Stimulated activated naive B cell treated with anti-CD40 and anti-IgM and Interleukin-4, amounts not matched to agents 10 μg/mL and 1 μg/mL and 100 μg/mL, for 72 hours (primary cell): ENCODE data around the gene RBM19.
A peak's percentile ranks its signal among the peaks of the same experiment; 100 is the strongest.

Experiments used
- ATAC-seq, 2 donors: fragments of 150-1000 bp; cut with Tn5 transposase; replicated peaks; 2 replicates each; pipeline ENCODE4 v1.10.0; 2021; ENCODE audit warnings: moderate library complexity in 1 of 2
- DNase-seq: peaks from one replicate; pipeline ENCODE4 v3.0.0; 2021
- H3K27ac Mint-ChIP-seq: one replicate; pipeline ENCODE4 v1.8.0; 2022; ENCODE audit warnings: mild to moderate bottlenecking, mixed read lengths
- H3K27me3 Mint-ChIP-seq, 2 donors: one replicate each; pipeline ENCODE4 v1.8.0; 2022; ENCODE audit warnings: mixed read lengths in 2 of 2
- H3K36me3 Mint-ChIP-seq, 2 donors: one replicate each; pipeline ENCODE4 v1.8.0; 2022; ENCODE audit warnings: mixed read lengths in 2 of 2, mild to moderate bottlenecking in 1 of 2
- H3K4me1 Mint-ChIP-seq, 2 donors: one replicate each; pipeline ENCODE4 v1.8.0; 2022; ENCODE audit warnings: mixed read lengths in 2 of 2, mild to moderate bottlenecking in 1 of 2
- H3K4me3 Mint-ChIP-seq, 2 donors: one replicate each; pipeline ENCODE4 v1.8.0; 2022; ENCODE audit warnings: mild to moderate bottlenecking in 2 of 2, mixed read lengths in 2 of 2, moderate library complexity in 1 of 2
- H3K9me3 Mint-ChIP-seq, 2 donors: one replicate each; pipeline ENCODE4 v1.8.0; 2022; ENCODE audit warnings: mixed read lengths in 2 of 2, mild to moderate bottlenecking in 1 of 2

RBM19 gene

DNA sequence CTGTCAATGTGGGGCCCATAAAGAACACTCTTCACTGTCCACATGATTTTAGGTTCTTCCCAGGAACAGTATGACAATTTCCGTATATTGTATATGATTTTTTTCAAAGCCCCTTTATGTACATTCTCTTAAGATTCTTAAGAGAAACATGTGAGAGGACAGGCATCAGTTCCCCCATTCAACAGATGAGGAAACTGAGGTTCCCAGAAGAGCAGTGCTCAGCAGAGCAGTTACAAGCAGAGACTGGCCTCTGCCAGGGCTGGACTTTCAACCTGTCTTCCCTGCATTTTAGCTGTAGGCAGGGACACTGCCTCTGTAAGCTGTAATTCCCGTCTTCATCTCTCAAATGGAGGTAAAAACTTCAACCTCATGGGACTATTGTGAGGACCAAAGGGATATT is 77.7 kb downstream of the RBM19 start:
- Mint-ChIP-seq H3K27me3 (no peaks in the 10 kb centered on the region), H3K27ac (no peak overlapping the region), H3K4me3 (no peak overlapping the region), H3K9me3 (no peaks in the 10 kb centered on the region), H3K4me1 (no peaks in the 10 kb centered on the region), H3K36me3 (peaks cover 40 to 64% of the 10 kb centered on the region in 2 donors)
- no peak for ATAC-seq
- DNase-seq: no peak

DNA sequence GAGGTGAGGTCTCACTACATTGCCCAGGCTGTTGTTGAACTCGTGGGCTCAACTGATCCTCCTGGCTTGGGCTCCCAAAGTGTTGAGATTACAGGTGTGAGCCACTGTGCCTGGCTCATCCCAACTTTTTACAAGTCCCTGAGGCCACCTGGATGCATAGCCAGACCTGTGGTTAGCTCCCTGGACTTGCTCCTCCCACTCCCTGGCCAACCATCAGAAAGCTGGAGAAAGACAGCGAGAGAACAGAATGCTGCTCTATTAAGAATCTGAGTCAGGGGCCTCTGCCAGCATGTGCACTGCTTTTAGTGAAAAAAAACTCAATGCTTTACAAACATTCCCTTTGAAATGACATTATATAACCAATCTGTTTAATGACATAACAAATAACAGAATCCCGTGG is 78.2 kb downstream of the RBM19 start:
- Mint-ChIP-seq H3K27me3 (no peaks in the 10 kb centered on the region), H3K4me3 (no peak overlapping the region), H3K27ac (peak overlapping the region; percentile 31), H3K36me3 (peaks cover 36 to 65% of the 10 kb centered on the region in 2 donors), H3K9me3 (no peaks in the 10 kb centered on the region), H3K4me1 (peaks cover 0 to 2% of the 10 kb centered on the region in 2 donors)
- ATAC-seq (no peak), DNase-seq (no peak)

DNA sequence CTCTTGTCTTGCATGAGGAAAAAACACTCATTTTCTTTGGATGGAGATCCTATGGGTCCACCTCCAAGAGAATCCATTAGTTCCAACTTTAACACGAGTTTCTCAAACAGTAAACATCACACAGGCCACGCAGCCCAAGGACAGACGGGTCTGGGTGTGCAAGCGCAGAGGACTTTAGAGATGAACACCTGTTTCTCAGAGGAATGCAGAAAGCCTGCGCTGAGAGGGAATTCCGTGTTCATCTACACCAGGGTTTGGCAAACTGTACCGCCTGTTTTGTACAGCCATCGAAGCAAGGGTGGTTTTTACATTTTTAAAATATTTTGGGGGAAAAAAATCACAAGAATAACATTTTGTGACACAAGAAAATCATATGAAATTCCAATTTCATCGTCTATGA is 79.4 kb downstream of the RBM19 start:
- H3K4me1 Mint-ChIP-seq: peaks cover 0 to 6% of the 10 kb centered on the region in 2 donors

DNA sequence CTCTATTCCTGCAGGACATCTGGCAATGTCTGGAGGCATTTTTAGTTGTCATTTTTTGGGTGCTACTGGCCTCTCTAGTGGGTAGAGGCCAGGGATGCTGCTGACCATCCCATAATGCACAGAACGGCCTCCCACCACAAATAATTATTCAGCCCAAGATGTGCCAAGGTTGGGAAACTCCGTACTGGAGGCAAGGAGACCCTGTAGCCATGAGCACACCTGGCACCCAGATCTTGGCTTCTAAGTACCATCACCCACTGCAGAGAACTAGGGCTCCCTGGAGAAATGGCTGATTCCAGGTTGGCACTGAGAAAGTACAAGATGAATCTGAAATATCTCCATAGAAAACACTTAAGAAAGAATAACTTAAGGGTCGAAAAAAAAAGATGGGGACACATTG is 81.7 kb downstream of the RBM19 start:
- no peaks in the 10 kb centered on the region for H3K9me3 Mint-ChIP-seq
- DNase-seq (no peak), ATAC-seq (no peak)
- no peak overlapping the region for H3K27ac Mint-ChIP-seq
- H3K36me3 Mint-ChIP-seq: peaks cover 48 to 77% of the 10 kb centered on the region in 2 donors
- no peak overlapping the region for H3K4me3 Mint-ChIP-seq
- peaks cover 0 to 6% of the 10 kb centered on the region in 2 donors for H3K4me1 Mint-ChIP-seq
- no peaks in the 10 kb centered on the region for H3K27me3 Mint-ChIP-seq

More for the DNA sequence above, 79.4 kb downstream of the RBM19 start:
- no peak overlapping the region for H3K4me3 Mint-ChIP-seq
- no peaks in the 10 kb centered on the region for H3K9me3 Mint-ChIP-seq
- H3K36me3 Mint-ChIP-seq: peaks cover 37 to 66% of the 10 kb centered on the region in 2 donors
- ATAC-seq (no peak), DNase-seq (no peak)
- H3K27me3 Mint-ChIP-seq: no peaks in the 10 kb centered on the region
- H3K27ac Mint-ChIP-seq: no peak overlapping the region

DNA sequence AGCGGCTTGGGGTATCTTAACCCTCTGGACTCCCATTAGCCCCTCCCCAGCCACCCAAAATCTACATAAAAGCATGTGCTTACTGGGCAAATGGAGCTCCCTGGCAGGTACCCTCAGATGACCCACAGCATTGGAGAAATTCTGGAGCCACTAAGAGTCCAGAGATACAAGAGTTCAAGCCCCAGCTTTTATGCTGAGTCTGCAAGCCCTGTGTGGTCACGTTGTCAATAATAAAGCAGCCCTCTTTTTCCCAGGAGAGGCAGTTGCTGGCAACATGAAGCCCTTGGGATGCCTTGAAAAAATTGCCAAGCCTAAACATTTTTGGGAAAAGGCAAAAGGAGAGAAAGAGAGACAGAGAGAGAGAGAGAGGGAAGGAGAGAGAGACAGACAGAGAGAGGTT is 83.4 kb downstream of the RBM19 start:
- Mint-ChIP-seq H3K36me3 (peaks cover 54 to 77% of the 10 kb centered on the region in 2 donors), H3K4me1 (peaks cover 0 to 6% of the 10 kb centered on the region in 2 donors), H3K9me3 (no peaks in the 10 kb centered on the region), H3K27me3 (no peaks in the 10 kb centered on the region), H3K4me3 (no peak overlapping the region), H3K27ac (no peak overlapping the region)
- DNase-seq: no peak
- ATAC-seq: no peak

DNA sequence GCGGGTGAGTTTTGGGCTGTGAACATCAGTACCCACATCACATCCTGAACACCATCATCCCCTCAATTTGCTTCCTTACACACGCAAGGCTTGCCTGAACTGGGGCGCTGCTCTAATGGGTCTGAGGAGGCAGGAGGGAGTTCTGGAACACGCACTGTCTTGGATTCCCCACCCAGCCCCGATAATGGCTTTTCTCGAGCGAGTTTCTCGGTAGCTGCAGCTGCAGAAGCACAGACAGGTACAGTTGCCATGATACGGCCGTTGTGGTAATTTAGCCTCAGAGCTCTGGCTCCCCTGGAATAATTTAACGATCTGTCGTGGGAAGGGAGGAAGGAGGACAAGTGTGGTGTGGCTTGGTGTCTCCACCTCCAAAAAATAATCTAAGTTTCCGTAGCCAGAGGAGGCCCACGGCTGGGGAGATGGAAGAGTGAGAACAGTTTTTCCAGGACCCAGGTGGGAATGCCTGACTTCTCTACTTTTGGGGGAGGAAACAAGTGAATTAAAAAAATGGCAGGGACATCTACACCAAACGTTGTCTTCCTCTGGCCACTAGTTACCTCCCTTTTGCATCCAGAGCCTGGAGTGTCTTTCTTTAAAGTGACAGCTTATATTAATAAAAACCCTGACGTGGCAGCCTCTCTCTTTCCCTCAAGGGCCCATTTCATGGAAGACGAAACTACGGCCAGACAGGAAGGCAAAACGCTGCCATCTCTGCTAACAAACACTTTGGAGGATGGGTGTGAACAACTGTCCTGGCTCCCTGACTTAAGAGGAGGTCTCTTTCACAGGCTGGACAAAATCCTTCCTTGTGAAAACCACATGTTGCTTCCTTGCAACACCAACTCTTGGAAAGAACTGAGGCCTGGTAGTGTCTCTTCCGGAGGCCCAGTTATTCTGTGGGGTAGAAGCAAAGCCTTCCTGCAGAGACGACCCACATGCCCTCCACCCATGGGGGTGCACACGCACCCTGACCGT is 84.8 kb downstream of the RBM19 start:
- H3K4me1 Mint-ChIP-seq: peaks cover 0 to 6% of the 10 kb centered on the region in 2 donors
- no peak overlapping the region for H3K27ac Mint-ChIP-seq
- DNase-seq (no peak), ATAC-seq (no peak)
- no peak overlapping the region for H3K4me3 Mint-ChIP-seq
- no peaks in the 10 kb centered on the region for H3K27me3 Mint-ChIP-seq
- H3K9me3 Mint-ChIP-seq: no peaks in the 10 kb centered on the region
- H3K36me3 Mint-ChIP-seq: peaks cover 49 to 76% of the 10 kb centered on the region in 2 donors

DNA sequence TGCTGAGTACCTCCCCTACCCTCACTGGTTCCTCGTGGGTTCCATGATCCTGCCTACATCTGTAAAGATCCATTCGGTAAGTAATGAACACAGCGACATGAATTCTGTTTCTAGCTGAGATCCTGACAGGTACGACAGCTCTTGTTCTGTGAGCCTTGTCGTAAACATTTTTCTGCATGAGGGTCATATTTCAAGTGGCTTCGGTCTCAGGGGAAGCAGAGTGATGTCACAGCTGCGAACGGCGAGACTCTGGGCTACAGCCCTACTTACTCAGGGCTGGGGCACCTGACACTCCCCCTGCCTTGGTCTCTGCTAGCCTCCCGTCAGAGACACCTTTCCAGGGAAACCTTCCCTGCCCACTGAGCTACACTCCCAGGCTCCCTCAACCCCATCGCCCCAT is 85.8 kb downstream of the RBM19 start:
- Mint-ChIP-seq H3K4me1 (peaks cover 2 to 6% of the 10 kb centered on the region in 2 donors), H3K4me3 (no peak overlapping the region), H3K27ac (no peak overlapping the region), H3K36me3 (peaks cover 49 to 82% of the 10 kb centered on the region in 2 donors), H3K27me3 (no peaks in the 10 kb centered on the region), H3K9me3 (no peaks in the 10 kb centered on the region)
- ATAC-seq: no peak
- DNase-seq: no peak

DNA sequence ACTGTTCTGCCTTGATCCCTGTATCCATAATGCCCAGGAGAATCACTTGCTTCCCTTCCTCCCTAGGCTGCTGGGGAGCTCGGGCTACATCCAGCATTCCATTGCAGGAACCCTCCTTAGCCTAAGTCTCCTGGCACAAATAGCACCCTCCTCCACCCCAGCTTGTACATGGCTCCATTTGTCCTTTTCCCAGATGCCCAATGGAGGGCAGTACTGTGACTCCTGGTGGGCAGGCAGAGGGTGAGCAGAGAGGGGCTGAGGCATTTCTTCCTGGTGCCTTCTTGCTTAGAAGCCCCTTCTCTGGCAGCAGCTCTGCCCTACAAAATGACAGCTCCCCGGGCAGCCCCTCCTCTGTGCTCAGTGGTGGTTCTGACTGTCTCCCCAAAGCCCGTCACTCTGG is 86.5 kb downstream of the RBM19 start:
- ATAC-seq: no peak
- no peaks in the 10 kb centered on the region for H3K9me3 Mint-ChIP-seq
- DNase-seq: no peak
- peaks cover 2 to 10% of the 10 kb centered on the region in 2 donors for H3K4me1 Mint-ChIP-seq
- no peak overlapping the region for H3K4me3 Mint-ChIP-seq
- H3K36me3 Mint-ChIP-seq: peaks cover 50 to 82% of the 10 kb centered on the region in 2 donors
- H3K27ac Mint-ChIP-seq: peak overlapping the region; percentile 27
- H3K27me3 Mint-ChIP-seq: no peaks in the 10 kb centered on the region

DNA sequence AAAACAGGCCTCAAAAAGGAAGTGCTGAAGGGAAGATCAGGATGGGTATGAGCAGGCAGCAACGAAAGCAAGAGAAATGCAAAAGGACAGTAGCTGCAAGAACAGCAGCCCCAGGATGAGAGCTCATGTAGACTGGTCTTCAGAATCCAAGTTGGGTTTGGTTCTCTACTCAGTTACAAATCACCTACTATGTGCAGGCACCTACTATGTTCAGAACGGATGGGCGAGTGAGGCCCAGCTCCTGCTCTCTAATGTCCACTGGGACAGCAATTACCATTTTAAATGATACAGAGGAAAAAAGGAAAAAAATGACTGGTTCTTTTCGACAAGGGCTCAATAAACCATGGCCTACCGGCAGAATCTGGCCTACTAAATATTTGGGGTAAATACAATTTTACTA is 88.5 kb downstream of the RBM19 start:
- no peak for ATAC-seq

DNA sequence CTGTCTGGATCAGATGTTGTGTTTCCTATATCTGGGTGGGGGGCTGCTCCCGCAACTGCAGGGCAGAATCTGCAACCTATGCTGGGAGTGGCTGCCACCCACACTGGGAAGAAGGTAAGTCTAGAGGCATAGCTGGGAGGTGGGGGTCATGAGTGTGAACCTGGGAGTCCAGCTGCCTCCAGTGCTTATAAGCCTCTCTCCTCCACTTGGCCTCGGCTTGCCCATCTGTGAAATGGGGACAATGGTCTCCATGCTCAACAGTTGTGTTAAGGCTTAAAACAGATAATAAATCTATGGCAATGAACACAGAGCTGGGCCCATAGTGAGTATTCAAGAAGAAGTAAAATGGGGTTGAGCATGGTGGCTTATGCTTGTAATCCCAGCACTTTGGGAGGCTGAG is 90.0 kb downstream of the RBM19 start:
- Mint-ChIP-seq H3K4me1 (peaks cover 4 to 5% of the 10 kb centered on the region in 2 donors), H3K36me3 (peaks cover 48 to 63% of the 10 kb centered on the region in 2 donors), H3K27ac (no peak overlapping the region), H3K27me3 (no peaks in the 10 kb centered on the region), H3K9me3 (no peaks in the 10 kb centered on the region), H3K4me3 (no peak overlapping the region)
- no peak for ATAC-seq
- DNase-seq: no peak

More for the DNA sequence above, 88.5 kb downstream of the RBM19 start:
- Mint-ChIP-seq H3K4me3 (no peak overlapping the region), H3K27ac (no peak overlapping the region), H3K36me3 (peaks cover 52 to 75% of the 10 kb centered on the region in 2 donors), H3K4me1 (peaks cover 5% of the 10 kb centered on the region in 2 donors), H3K9me3 (no peaks in the 10 kb centered on the region), H3K27me3 (no peaks in the 10 kb centered on the region)
- no peak for DNase-seq

DNA sequence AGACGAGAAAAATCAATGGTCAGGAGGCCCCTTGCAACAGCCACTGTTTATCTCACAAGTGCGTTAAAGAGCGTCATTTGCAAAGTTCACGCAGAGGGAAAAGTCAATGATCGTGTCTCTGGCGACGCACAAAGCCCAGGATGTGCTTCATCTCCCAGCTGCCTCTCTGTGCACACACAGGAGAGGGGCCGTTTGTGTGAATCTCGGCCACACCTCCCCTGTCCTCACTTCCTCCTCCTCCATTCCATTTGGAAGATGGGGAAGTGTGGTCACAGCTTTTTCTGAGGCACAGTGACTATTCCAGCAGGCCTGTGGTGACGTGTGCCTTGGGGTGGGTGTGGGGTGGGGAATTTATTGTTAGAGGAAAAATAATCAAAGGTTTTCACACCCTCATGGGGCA is 90.4 kb downstream of the RBM19 start:
- H3K9me3 Mint-ChIP-seq: no peaks in the 10 kb centered on the region
- H3K27me3 Mint-ChIP-seq: no peaks in the 10 kb centered on the region
- peaks cover 4 to 5% of the 10 kb centered on the region in 2 donors for H3K4me1 Mint-ChIP-seq
- H3K4me3 Mint-ChIP-seq: no peak overlapping the region
- ATAC-seq: no peak
- H3K36me3 Mint-ChIP-seq: peaks cover 46 to 62% of the 10 kb centered on the region in 2 donors
- H3K27ac Mint-ChIP-seq: no peak overlapping the region
- no peak for DNase-seq

DNA sequence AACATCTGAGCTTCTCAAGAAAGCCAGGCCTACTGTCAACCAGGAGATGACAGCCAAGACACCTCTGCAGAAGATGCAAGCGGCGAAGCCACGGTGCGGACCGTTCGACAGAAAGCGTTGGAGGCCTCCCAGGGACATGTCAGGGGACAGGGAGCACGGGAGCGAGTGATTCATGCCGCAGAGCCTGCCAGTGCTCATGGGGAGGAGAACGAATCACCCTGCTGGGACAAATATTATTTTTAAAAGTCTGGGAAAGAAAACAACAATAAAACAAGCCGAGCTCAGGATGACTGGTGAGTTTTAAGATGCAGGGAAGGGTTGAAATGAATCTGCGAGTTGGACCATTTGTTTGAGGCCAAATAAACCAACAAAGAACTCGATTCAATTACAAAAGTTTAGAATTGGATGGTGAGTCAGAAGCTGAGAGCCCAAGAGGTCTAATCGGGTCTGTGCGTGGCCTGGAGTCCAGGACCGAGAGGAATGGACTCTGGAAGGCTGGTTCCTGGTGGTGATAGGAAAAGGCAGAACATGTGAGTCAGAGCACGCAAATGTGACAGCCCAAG is 91.0 kb downstream of the RBM19 start:
- ATAC-seq (no peak), DNase-seq (no peak)
- Mint-ChIP-seq H3K4me3 (no peak overlapping the region), H3K36me3 (peaks cover 42 to 62% of the 10 kb centered on the region in 2 donors), H3K27ac (no peak overlapping the region), H3K4me1 (peaks cover 4 to 5% of the 10 kb centered on the region in 2 donors), H3K9me3 (no peaks in the 10 kb centered on the region), H3K27me3 (no peaks in the 10 kb centered on the region)

DNA sequence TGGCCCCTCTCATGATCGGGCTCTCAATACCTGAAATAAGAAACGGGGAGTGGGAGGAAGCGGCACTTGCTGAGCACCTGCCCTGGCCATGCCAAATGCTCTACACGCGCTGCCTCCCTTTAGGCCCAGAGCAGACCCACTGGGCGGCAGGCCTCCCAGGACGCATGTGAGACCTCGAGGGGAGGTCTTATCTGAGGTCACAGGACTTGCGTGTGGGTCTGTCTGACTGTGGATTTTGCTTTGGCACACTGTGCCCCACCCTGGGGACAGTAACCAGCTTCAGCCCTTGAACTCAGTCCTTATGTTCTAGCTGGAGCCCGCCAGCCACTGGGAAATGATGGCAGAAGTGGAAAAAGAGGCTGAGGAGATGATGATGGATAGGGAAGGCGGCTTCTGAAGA is 91.8 kb downstream of the RBM19 start:
- DNase-seq: no peak
- no peaks in the 10 kb centered on the region for H3K9me3 Mint-ChIP-seq
- H3K36me3 Mint-ChIP-seq: peaks cover 36 to 61% of the 10 kb centered on the region in 2 donors
- no peaks in the 10 kb centered on the region for H3K27me3 Mint-ChIP-seq
- ATAC-seq: no peak
- peaks cover 4 to 5% of the 10 kb centered on the region in 2 donors for H3K4me1 Mint-ChIP-seq
- H3K4me3 Mint-ChIP-seq: no peak overlapping the region
- H3K27ac Mint-ChIP-seq: peak overlapping the region; percentile 62

DNA sequence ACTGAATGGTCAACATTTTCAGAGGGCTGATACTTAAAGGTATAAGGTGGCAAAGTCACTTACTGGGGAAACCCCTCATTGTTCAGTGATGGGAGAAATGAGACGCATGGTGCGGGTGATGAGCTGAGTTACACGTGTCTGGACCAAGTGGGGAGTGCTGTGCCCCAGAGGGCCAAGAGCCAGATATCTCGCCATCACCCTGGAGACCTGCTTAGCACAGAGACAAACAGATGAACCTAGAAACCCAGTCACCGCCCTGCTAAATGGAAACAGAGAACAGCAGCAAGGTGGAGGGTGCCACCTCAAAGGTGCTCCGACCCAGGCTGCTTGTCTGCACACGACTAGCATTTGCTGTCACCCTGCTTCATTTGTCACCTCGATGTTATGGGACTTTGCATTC is 92.4 kb downstream of the RBM19 start:
- no peaks in the 10 kb centered on the region for H3K27me3 Mint-ChIP-seq
- H3K4me3 Mint-ChIP-seq: no peak overlapping the region
- H3K36me3 Mint-ChIP-seq: peaks cover 35 to 58% of the 10 kb centered on the region in 2 donors

DNA sequence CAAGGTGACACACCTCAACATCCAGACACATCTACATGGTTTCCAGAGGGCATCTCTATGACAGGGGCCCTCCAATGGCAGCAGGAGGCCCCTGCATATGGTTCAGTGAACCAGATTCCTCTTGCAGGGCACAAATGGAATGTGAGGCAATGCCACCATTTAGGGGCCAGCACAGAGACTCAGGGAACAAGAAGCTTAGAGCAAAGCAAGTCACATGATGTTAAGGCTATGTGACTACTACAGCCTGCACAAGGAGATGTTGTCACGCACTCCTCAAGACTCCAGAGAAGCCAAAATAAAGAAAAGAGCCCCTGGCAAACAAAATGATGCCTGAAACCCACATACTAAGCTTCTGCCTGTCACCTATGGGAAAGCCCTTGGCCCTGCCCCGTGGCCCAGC is 95.2 kb downstream of the RBM19 start:
- Mint-ChIP-seq H3K4me3 (no peak overlapping the region), H3K27ac (no peak overlapping the region), H3K9me3 (no peaks in the 10 kb centered on the region), H3K36me3 (peaks cover 30 to 49% of the 10 kb centered on the region in 2 donors), H3K4me1 (peaks cover 4 to 5% of the 10 kb centered on the region in 2 donors), H3K27me3 (no peaks in the 10 kb centered on the region)
- DNase-seq (no peak), ATAC-seq (no peak)

More for the DNA sequence above, 92.4 kb downstream of the RBM19 start:
- no peak overlapping the region for H3K27ac Mint-ChIP-seq
- H3K4me1 Mint-ChIP-seq: peaks cover 4 to 5% of the 10 kb centered on the region in 2 donors
- ATAC-seq: no peak
- no peaks in the 10 kb centered on the region for H3K9me3 Mint-ChIP-seq
- DNase-seq: no peak
